ENCODE measurements around the gene ZNF562.
A peak's percentile ranks its signal among the peaks of the same experiment; 100 is the strongest.
"Not testable (repeated sequence)": the region's sequence is repeated elsewhere in the genome, so short reads cannot be mapped to it uniquely, and the experiment has no call there.

The ZNF562 gene

GRCh38 chr19:9674663-9675357 is at the start of gene ZNF562:
TSS of gene ZNF562 (minus strand) at chr19:9675100. CDS start at chr19:9660744, 14,356 bp downstream.
- peak; percentile 77 for DNase-seq

- no peak for DNase-seq
Observed at GRCh38 chr19:9724157-9724556, 49.3 kb upstream of the ZNF562 start.

GRCh38 chr19:9721861-9722260 is 47.0 kb upstream of the ZNF562 start:
- DNase-seq, result no peak

GRCh38 chr19:9720541-9720940 is 45.6 kb upstream of the ZNF562 start:
- DNase-seq, result no peak

- DNase-seq, result no peak
Observed at GRCh38 chr19:9711815-9712214, 36.9 kb upstream of the ZNF562 start.

- no peak for DNase-seq
Observed at GRCh38 chr19:9709305-9709704, 34.4 kb upstream of the ZNF562 start.

- DNase-seq, result no peak
Observed at GRCh38 chr19:9705836-9706235, 30.9 kb upstream of the ZNF562 start.

GRCh38 chr19:9702186-9702585 is 27.3 kb upstream of the ZNF562 start:
- no peak for DNase-seq

- DNase-seq, result no peak
Observed at GRCh38 chr19:9700229-9700981, 25.5 kb upstream of the ZNF562 start.

GRCh38 chr19:9690301-9690700 is 15.4 kb upstream of the ZNF562 start:
- not testable (repeated sequence) for DNase-seq

GRCh38 chr19:9679996-9680395 is 5.1 kb upstream of the ZNF562 start:
- not testable (repeated sequence) for DNase-seq

GRCh38 chr19:9675358-9675901 is 530 bp upstream of the ZNF562 start:
- not testable (repeated sequence) for DNase-seq

GRCh38 chr19:9673912-9674662 is 813 bp downstream of the ZNF562 start:
- peak; percentile 20 to 22 for DNase-seq

- DNase-seq, result no peak
Observed at GRCh38 chr19:9672893-9673292, 2.0 kb downstream of the ZNF562 start.

- DNase-seq, result no peak
Observed at GRCh38 chr19:9671655-9672054, 3.2 kb downstream of the ZNF562 start.

- no peak for DNase-seq
Observed at GRCh38 chr19:9668544-9668943, 6.4 kb downstream of the ZNF562 start.

- DNase-seq, result no peak
Observed at GRCh38 chr19:9667898-9668297, 7.0 kb downstream of the ZNF562 start.

- DNase-seq, result no peak
Observed at GRCh38 chr19:9658769-9659168, 16.1 kb downstream of the ZNF562 start.

- not testable (repeated sequence) for DNase-seq
Observed at GRCh38 chr19:9653066-9653555, 21.8 kb downstream of the ZNF562 start.

GRCh38 chr19:9651464-9651863 is 23.4 kb downstream of the ZNF562 start:
- DNase-seq, result not testable (repeated sequence)

- DNase-seq, result no peak
Observed at GRCh38 chr19:9650345-9650744, 24.6 kb downstream of the ZNF562 start.

GRCh38 chr19:9645472-9645871 is 29.4 kb downstream of the ZNF562 start:
- DNase-seq, result no peak

- DNase-seq, result no peak
Observed at GRCh38 chr19:9644472-9644871, 30.4 kb downstream of the ZNF562 start.
